Stimulated activated CD4-positive, alpha-beta T cell treated with anti-CD3 and anti-CD28 coated beads, TNF-alpha, amount 100 ng/mL, for 4 hours (primary cell): ENCODE measurements around the gene ABL1.
A peak's percentile ranks its signal among the peaks of the same experiment; 100 is the strongest.
"Not testable (repeated sequence)": the region's sequence is repeated elsewhere in the genome, so short reads cannot be mapped to it uniquely, and the experiment has no call there.

Source experiments
- DNase-seq, 3 experiments: peaks; one replicate each; pipeline ENCODE4 v3.0.0-alpha.2; 2020; ENCODE audit warnings: low read depth in 3 of 3

The ABL1 gene

DNA sequence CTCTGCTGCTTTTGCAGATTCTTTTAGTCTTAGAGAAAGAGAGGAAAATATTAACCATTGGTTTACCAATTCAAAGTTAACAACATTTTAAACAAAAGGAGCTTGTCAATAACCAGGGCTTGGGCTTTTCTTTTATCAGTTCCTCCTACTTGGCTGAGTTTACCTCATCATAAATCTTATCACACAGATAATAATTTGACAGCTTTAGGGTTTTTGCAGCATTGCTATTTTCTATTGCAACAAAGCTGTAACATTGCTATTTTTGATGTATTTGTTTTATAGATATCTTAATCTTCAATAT lies 9.8 kb upstream of the ABL1 start:
- no peak for DNase-seq

DNA sequence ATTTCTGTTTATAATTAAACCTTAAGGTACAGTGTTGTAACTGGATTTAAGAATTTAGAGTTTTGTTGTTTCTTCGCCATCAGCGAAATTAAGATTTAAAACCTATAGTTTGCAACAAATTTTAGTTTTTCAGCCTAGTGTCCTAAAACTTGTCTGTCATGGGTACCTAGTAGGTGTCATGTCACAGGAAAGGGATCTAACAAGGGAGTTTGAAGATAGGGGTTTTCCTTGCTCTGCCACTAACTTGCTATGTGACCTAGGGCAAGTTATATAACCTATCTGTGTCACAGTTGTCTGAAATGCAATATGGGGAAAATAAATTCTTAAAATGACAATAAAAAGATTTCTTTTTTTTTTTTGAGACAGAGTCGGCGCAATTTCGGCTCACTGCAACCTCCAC lies 9.2 kb upstream of the ABL1 start:
- DNase-seq = no peak

DNA sequence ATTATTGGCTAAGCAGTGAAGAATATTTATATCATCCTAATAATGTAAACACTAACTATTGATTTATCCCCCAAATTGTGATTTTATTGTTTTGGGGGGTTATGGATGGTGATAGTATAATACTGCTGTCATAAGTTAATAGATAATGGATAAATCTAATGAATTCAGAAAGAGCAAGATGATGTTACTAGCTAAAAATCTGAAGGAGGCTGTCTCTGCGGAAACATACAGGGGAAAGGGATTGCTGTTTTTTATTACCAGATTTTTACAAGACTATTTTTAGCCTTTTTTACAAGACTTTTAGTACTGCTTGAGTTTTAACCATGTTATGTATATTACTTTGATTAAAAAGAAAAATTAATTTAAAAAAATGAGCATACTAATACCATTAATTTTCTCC lies 5.3 kb upstream of the ABL1 start:
- no peak for DNase-seq

DNA sequence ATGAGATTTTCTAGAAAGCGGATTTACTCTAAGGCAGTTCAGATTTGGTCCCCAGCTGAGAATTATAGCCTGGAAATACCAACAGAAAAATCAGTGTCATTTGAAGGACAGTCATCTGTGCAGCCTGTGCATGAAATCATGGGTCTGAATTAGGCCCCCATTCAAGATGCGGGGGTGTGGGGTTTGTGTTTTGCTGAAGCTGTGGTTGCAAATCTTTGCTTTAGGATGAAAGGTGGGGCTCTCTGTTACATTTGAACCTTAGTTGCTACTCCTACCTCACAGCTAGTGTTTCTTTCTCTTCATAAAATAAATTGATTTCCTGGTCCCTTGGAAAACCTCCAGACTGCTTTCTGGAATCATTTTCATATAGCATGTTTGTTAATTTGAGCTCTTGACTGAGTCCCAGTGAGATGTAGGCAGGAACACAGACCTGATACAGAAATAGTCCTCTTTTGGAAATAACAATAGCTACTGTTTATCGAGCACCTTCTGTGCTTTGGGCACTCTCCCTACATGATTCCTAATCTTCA lies 4.8 kb upstream of the ABL1 start:
- no peak for DNase-seq

DNA sequence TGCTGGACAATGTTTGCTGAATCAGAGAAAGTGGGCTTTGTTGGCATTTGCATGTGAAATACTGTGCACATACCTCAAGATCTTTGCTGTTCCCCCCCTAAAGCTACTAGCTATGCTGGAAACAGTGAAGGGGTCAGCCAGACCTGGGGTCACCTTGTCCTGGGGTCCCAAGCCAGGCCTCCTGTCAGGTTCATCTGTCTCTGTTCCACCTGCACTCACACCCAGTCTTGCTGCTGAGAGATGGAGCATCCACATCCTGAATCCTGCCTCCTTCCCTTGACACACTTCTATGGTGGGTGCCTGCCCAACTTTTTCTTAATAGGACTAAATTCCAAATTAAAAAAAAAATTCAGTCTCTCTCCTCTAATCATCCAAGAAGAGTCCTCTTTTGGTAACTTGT lies 4.0 kb upstream of the ABL1 start:
- no peak for DNase-seq

DNA sequence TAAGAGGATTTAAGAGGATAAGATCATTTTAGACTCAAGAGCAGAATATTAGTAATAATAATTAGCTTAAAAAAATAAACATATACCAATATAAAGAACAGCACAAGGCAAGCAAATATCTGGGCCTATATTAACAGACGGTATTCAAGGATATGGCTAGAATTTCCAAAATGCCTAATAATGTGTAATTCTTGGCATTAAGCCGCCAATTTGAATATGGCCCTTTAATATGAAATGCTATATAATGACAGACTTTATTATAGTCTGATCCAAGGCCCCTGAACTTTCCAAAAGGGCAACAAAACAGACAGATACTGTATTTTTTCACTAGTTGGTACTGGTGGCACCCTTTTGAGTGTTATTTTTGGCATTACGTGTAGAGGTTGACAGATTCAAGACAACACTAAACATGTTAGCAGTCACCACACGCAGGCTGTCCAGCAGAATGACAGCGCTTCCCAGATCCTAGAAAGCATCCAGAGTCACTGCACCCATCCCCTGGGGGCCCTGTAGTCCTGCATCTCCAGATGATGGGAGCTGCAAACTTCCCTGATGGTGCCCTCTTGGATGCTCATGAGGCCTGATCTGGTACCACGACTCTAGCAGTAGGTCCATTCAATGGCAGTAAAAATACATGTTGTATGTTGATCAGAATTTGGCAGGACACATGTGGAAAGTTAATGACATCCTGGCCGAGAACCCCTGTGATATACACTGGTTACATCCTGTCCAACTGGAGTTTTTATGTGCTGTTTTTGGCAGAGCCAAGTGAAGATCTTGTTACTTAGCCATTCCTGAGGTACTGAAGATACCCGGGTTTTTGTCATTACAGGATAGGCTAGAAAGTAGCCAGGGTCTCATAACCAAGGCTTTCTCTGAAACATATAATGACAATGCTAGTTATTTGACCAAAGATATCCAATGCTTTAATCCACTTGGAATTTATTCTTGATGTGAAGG lies 1.7 kb upstream of the ABL1 start:
- DNase-seq = no peak

DNA sequence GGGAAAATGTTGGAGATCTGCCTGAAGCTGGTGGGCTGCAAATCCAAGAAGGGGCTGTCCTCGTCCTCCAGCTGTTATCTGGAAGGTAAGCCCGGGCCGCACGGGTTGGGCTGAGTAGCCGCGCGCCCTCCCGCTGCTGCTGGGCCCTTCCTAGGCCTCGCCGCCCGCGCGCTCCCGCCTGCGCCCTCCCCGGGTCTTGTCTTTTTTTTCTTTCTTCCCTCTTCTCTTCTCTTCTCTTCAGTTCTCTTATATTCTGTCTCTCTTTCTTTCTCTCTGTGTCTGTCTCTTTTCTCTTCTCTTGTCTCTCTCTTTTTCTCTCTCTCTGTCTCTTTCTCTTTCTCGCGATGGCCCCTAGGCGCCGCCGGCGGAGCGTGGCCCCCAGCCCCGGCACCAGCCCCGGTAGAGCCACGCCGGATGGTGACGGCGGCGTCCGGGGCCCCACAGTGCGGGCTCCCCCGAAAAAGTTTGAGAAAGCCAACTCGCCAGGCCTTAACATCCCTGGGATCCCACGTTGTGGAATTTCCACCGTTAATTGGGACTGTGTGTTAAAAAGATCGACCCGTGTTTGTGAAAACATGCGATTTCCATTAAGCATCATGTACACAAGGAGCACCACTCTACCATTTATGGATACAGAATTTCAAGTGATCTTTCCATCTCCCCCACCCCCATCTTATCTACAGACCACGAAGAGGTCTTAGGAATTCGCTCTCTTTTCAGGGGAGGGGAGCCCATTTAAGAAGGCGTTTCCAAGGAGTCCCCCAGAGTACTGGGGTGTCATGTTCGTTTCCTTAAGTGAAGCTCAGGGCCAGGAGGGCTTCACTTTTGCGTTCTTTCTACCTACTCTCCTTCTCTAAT lies 616 bp downstream of the ABL1 start:
- peak in 2 of 3 experiments; percentile 1 to 15 for DNase-seq

DNA sequence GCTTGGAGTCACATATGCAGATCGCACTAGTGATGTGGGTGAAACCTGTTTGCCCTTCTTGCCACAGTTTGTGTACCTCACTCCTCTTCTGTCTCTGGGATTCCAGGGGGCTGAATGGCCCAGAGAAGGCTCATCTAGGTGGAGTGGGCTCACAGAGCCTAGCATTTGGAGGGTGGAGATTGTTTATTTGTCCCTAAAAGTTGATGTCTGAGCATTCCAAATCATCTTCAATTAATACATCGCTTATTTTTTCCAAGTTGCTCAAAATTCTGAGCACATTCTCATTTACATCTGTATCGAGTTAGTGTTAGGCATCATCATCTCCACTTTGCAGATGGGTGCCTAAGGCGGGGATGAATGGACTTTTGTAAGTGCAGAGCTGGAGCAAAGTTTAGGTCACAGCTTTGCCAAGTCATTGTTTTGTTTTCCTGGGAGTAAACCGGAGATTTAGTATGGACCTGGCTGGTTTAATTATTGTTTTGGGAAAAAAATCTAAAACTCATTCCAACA lies 2.0 kb downstream of the ABL1 start:
- DNase-seq = no peak

DNA sequence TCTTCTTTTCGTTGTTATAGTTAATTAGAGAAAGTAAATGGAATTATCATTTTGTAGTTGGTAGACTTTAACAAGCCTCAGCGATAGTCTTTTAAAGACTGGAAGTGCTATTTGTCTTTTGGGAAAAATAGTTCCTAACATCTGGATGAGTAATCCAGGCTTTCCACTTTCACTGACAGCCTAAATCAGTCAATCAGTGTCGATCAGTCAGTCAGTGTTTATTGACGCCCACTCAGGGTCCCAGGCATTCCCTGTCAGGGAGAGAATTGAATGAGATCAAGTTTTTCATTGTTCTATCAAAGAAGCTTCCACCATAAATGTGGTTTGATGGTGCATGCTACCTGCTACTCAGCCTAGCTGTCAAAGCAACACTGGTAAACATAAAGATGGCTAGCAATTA lies 2.6 kb downstream of the ABL1 start:
- no peak for DNase-seq

DNA sequence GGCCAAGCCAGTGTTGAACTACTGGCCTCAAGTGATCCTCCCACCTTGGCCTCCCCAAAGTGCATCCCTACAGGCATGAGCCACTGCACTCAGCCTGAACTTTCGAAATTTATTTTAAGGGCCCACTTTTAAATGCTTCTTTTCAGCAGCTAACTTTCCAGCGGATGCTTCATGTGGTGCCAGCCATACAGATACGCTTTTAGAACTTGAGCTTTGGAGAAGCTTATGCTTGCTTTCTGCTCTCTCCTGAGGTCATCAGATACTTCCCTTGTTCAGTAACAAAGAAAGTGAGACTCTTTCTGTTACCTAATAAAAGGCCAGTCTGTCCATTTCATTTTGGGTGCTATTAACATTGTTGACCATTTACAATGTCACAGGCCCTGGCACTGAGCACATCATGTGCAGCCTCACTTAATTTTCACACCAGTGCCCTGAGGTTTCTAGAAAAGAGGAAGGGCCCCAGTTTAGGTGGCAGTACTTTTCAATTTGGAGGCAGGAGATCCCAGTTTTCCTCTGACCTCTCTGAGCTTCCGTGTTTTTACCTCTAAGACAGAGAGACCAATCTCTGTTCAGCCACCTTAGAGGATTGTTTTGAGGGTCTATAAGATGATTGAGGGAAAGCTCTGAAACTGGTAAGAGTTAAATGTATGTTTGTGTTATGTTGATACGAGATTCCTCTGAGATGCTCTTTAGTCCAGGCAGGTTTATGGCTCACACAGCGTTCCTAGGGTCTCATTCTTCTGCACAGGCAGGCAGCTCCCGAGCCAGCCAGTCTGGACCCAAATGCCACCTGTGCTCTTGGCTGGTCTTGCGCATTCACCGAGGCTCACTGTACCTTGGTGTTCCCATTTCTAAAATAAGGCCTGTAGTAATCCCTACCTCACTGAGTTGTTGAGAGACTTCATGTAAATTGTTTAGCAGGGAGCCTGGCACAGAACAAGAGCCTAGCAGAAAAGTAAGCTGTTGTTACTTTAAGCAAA lies 4.4 kb downstream of the ABL1 start:
- no peak for DNase-seq

DNA sequence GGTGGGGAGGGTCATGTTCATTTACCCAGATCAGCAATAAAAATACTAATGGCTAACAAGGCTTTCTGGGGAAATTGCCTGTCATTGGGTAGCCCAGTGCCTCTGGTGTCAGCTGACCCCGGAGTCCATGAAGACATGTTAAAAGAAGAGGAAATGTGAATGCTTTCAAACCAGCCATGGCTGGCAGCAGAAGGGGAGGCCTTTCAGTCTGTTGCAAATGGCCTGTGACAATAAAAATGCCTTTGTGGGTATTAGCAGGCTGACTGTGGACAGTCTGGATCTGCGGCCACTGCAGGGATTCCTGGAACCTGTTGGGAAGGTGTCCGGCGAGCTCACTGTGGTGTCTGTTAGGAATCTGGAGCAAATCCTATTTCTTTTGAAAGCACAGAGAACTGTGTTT lies 7.5 kb downstream of the ABL1 start:
- no peak for DNase-seq

DNA sequence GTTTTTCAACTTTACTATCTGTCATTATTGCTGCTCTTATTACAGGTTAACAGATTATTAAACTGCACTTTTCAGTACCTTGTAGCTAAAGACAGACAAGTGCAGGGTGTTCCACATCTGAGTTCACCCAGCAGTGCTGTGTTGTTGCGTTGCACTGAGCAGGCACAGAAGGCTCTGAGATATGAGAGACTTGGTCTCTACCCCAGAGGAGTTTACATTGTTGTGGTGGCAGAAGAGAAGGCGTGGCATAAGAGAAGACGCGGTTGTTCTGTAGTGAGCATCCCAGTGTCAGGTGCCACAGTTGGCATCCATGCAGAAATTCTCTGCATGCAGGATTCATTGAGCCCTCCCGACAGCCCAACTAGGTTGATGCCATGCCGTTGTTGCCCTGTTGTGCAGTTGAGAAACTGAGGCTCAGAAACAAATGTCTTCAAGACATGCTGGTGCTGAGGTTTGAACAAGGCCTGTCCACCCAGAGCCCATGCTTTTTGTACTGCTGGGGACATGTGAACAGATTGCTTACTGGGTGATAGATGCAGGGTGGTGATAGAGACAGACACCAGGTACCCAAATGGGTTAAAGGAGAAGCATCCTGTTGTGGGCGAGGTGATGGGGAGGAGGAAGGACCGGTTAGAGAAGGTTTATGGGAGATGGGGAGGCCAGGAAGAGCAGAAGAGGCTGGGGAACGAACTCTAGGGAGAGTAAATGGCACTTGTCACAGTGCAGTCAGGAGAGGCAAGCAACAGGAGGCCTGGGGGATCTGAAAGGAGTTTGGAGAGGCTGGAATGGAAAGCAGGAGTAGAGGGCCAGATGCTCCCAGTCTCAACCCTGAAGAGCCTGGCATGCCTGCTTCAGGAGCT lies 8.2 kb downstream of the ABL1 start:
- DNase-seq = no peak

DNA sequence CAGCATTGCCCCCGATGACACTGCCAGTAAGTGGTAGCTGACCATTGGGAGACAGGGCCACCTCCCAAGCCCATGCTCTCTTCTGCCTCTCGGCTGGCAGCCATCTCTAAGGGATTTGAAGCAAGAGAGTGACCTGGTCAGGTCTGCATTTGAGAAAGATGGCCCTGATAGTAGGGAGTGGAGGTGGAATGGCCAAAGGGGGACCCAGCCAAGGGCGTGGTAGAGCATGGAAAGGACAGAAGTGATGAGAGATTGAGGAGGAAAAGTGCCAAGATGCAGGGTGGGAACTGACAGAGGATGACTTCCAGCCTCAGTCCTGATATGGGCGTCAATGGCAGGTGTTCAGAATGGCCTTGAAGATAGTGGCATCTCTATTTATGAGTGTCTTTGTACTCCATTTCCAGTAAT lies 9.0 kb downstream of the ABL1 start:
- DNase-seq = no peak

DNA sequence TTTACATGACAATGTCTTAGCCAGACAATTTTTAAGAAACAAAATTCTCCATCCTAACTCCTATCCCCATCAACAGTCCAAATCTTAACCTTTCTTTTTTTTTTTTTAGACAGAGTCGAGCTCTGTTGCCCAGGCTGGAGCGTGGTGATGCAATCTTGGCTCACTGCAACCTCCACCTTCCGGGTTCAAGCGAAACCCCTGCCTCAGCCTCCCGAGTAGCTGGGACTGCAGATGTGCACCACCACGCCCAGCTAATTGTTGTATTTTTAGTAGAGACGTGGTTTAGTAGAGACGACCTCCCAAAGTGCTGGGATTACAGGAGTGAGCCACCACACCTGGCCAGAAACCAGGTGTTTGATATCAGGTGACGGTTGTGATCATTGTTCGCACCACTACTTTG lies 10.2 kb downstream of the ABL1 start:
- DNase-seq = no peak

DNA sequence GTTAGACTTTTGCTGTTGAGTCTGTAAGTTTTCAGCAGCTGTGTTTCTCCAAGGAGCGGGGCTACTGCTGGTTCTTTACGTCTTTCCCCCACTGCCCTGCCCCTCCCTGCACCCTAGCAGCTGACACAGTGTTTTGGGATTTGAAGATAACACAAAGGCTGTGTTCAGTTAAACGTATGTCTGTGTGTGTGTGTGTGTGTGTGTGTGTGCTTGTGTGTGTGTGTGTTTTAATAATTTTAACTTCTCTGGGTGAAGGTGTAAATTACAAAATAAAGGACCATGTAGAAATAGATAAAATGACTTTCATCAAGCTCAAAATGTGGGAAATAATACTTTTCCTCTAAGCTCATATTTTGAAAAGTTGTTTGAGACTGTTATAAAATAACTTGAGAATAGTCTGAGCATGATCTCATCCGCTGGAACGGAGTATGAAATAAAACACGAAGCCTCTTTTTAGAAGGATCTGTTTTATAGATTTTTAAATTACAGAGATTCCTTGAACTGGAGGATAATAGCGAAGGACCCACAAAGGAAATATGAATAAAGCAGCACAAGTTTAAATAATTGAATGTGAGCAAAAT lies 10.9 kb downstream of the ABL1 start:
- DNase-seq = no peak

DNA sequence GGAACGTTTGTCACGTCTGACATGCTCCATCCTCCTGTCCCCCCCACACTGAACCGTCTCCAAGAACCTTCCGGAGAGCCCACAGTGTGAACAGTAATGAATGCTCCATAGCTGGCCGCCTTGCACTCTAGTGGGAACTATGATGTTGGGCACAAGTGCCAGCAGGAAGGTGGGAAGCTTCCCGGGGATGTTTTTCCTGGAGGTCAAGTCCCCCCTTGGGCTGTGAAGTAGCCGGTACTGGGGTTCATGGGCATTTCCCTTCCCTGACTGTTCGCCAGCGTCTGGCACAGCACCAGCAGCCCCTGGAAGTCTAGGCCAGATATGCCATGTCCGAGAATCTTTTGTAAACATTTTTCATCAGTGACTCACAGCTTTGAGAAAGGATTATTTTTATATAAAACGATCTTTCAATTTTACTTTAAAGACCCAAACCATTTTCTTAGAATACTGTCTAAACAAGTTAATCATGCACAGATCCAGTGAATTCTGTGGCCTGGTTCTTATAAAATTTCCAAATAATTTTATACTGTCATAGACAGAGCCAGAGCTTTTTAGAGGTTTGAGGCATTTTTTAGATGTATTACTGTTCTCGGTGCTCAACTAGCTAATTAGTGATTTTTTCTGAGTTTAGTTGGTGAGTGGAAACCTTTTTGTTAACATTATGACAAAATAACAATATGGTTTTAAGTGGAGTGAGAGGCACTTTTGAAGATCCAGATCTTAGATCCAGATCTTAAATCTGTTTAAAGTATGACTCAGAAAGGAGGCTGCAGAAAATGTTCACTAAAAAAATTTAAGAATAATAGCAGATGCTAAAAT lies 11.6 kb downstream of the ABL1 start:
- no peak for DNase-seq

DNA sequence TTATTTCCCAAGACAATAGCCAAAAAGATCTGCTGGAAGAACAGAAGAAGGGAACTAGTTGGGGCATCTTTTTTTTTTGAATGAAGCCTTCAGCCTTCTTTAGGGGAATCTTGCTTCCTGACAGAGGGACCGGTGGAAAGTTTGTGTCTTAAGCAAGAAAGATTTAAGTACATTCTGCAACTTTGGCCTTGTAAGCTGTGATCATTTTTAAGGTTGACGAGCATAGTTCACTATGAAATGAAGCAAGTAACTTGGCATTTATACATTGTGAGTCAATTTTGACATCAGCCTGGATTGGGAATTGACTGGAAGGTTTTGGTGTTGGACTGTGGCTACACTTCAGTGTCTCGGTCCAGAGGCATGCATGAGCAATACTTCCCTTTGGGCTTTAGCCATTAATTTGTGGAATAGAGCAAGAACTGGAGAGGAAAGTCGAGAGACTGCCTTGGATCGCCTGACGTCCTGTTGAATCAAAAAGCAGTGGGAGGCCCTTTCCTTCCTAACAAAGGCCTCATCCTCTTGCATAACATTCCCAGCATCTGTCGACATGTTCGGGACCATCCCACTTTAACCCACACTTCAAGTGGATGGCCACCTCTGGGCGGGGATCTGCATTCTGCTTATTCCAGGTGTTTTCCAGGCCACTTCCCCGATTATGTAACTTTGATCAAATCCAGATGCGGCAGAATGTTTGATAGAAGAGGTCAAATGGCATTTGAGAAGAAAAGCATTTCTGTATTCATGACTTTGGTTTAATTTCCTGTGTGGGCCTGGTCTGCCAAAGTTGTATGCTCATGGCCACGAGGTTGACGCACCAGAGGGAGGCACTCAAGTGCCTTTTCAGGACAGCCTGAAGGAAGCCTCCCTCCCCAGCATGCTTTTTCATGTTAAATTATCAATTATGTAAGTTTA lies 12.5 kb downstream of the ABL1 start:
- no peak for DNase-seq

DNA sequence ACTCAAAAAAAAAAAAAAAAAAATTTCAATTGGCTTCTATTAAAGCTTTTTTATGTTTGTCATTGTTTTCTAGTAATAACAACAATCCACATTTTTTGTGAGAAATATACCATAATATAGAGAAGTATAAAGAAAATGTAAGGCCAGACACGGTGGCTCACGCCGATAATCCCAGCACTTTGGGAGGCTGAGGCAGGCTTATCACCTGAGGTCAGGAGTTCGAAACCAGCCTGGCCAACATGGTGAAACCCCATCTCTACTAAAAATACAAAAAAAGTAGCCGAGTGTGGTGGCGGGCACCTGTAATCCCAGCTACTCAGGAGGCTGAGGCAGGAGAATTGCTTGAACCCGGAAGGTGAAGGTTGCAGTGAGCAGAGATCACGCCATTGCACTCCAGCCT lies 13.5 kb downstream of the ABL1 start:
- not testable (repeated sequence) for DNase-seq
